Measurements from ENCODE around the gene ADD2. TPM values are rescaled to one million over a fixed set of nuclear protein-coding genes. Genes with fewer than 3 reads are reported as not detected.

Gene ADD2
- total and polyA plus RNA-seq, 2 donors (not counting 1 experiment from before 2014, with no cell fraction given), result 15.9 to 21.7 TPM

GRCh38 chr2:70785137-70785911, 17.3 kb upstream of the ADD2 start:
- Mint-ChIP-seq H3K27me3 (peaks cover 38% of the 10 kb centered on the region), H3K4me1 (peaks cover 6% of the 10 kb centered on the region), H3K9me3 (ENCODE audit: insufficient read depth) (no peaks in the 10 kb centered on the region), H3K27ac (no peak overlapping the region), H3K4me3 (no peak overlapping the region)
- Histone ChIP-seq H2AFZ (ENCODE audit: insufficient read depth, low read depth, low read length, poor library complexity, severe bottlenecking) (no peak overlapping the region), H3K27ac (ENCODE audit: low read length in 2 of 2) (no peak overlapping the region), H3K9ac (ENCODE audit: low read length) (no peak overlapping the region), H3K4me3 (ENCODE audit: control extremely low read depth in 1 of 5, extremely low read depth in 1 of 5, insufficient read depth in 1 of 5, low read depth in 2 of 5, low read length in 4 of 5) (no peak overlapping the region), H3K27me3 (replicated peaks in 1 of 4; ENCODE audit: control extremely low read depth in 1 of 4, control insufficient read depth in 3 of 4, insufficient read depth in 4 of 4, low read length in 3 of 4) (peaks cover 0 to 24% (median 20%) of the 10 kb centered on the region in 4 experiments), H4K20me1 (ENCODE audit: control insufficient read depth, insufficient read depth, low read length, poor library complexity, severe bottlenecking) (no peaks in the 10 kb centered on the region), H3K36me3 (replicated peaks in 1 of 2; ENCODE audit: control extremely low read depth in 1 of 2, control insufficient read depth in 1 of 2, extremely low read depth in 1 of 2, insufficient read depth in 2 of 2, low read length in 1 of 2) (no peaks in the 10 kb centered on the region), H3K9me3 (ENCODE audit: control extremely low read depth in 1 of 3, control insufficient read depth in 2 of 3, insufficient read depth in 1 of 3, low read length in 2 of 3) (peaks cover 0 to 7% (median 0%) of the 10 kb centered on the region in 3 donors), H3K79me2 (ENCODE audit: control insufficient read depth, insufficient read depth, low read length) (no peaks in the 10 kb centered on the region), H3K4me2 (replicated peaks; ENCODE audit: low read depth, low read length, poor library complexity, severe bottlenecking) (no peak overlapping the region), H3K4me1 (ENCODE audit: control insufficient read depth in 2 of 2, insufficient read depth in 2 of 2, low read length in 2 of 2) (peaks cover 10 to 11% of the 10 kb centered on the region in 2 donors)
- 0% methylated on average over 1 of the region's 7 CpGs for WGBS (ENCODE audit: insufficient coverage)
- DNase-seq (peak; percentile 56), ATAC-seq (ENCODE audit: low read depth) (peak; percentile 39)
- CTCF ChIA-PET, result interaction anchor here (0.6 to 1.5 kb wide), 9 partner anchors 10 to 481 kb away, joined by 3 to 5 read pairs (median 3); partner anchors contain the start of gene ADD2
- peak; percentile 49 for TF ChIP-seq CTCF (IDR thresholded peaks at IDR 0.05)
- TF ChIP-seq EZH2 (IDR thresholded peaks at IDR 0.05; ENCODE audit: borderline replicate concordance, insufficient read depth, low read depth, low read length, poor library complexity, severe bottlenecking), result no peak
- intact Hi-C loops (cut with micrococcal nuclease), result no loop called here
- POLR2A ChIA-PET, result no interaction called here

- Mint-ChIP-seq H3K4me1 (peaks cover under 1% of the 10 kb centered on the region), H3K9me3 (ENCODE audit: insufficient read depth) (no peaks in the 10 kb centered on the region), H3K4me3 (no peak overlapping the region), H3K27ac (no peak overlapping the region), H3K27me3 (peaks cover 40% of the 10 kb centered on the region)
- no peak overlapping the region for H3K9ac ChIP-seq (ENCODE audit: low read length)
- no peak overlapping the region for H3K4me2 ChIP-seq (replicated peaks; ENCODE audit: low read depth, low read length, poor library complexity, severe bottlenecking)
- H3K27me3 ChIP-seq (replicated peaks in 1 of 4; ENCODE audit: control extremely low read depth in 1 of 4, control insufficient read depth in 3 of 4, insufficient read depth in 4 of 4, low read length in 3 of 4), result peaks cover 0 to 24% (median 10%) of the 10 kb centered on the region in 4 experiments
- no CpG with 5 or more reads among the region's 2 CpGs for WGBS (ENCODE audit: insufficient coverage)
- DNase-seq (no peak), ATAC-seq (ENCODE audit: low read depth) (no peak)
- H3K79me2 ChIP-seq (ENCODE audit: control insufficient read depth, insufficient read depth, low read length), result no peaks in the 10 kb centered on the region
- intact Hi-C loops (cut with micrococcal nuclease), result no loop called here
- no peak overlapping the region for H3K4me3 ChIP-seq (ENCODE audit: control extremely low read depth in 1 of 5, extremely low read depth in 1 of 5, insufficient read depth in 1 of 5, low read depth in 2 of 5, low read length in 4 of 5)
- H3K36me3 ChIP-seq (replicated peaks in 1 of 2; ENCODE audit: control extremely low read depth in 1 of 2, control insufficient read depth in 1 of 2, extremely low read depth in 1 of 2, insufficient read depth in 2 of 2, low read length in 1 of 2), result no peaks in the 10 kb centered on the region
- ChIA-PET CTCF (interaction anchor here (1.1 to 1.5 kb wide), 3 partner anchors 16 to 480 kb away, joined by 3 to 5 read pairs (median 5); partner anchors contain the start of gene ADD2), POLR2A (no interaction called here)
- no peak overlapping the region for H2AFZ ChIP-seq (ENCODE audit: insufficient read depth, low read depth, low read length, poor library complexity, severe bottlenecking)
- no peaks in the 10 kb centered on the region for H4K20me1 ChIP-seq (ENCODE audit: control insufficient read depth, insufficient read depth, low read length, poor library complexity, severe bottlenecking)
- TF ChIP-seq CTCF (IDR thresholded peaks at IDR 0.05) (no peak), EZH2 (IDR thresholded peaks at IDR 0.05; ENCODE audit: borderline replicate concordance, insufficient read depth, low read depth, low read length, poor library complexity, severe bottlenecking) (no peak)
- no peak overlapping the region for H3K27ac ChIP-seq (ENCODE audit: low read length in 2 of 2)
- peaks cover under 1 to 1% of the 10 kb centered on the region in 2 donors for H3K4me1 ChIP-seq (ENCODE audit: control insufficient read depth in 2 of 2, insufficient read depth in 2 of 2, low read length in 2 of 2)
- H3K9me3 ChIP-seq (ENCODE audit: control extremely low read depth in 1 of 3, control insufficient read depth in 2 of 3, insufficient read depth in 1 of 3, low read length in 2 of 3), result no peaks in the 10 kb centered on the region
These were observed 16.3 kb upstream of the ADD2 start for GRCh38 chr2:70784320-70784719.

Data from B cell (primary cell).